Transverse colon (tissue), 4 donors: Measurements from ENCODE around the gene AFP. TPM values are rescaled to one million over a fixed set of nuclear protein-coding genes. Genes with fewer than 3 reads are reported as not detected.

Experiments used
- DNase-seq: peaks from one replicate; pipeline ENCODE4 v3.0.0-alpha.2; 2019
- H3K27ac ChIP-seq, 4 donors: fragments of 200-600 bp; sonication (generic); 2 replicates each; pipeline ENCODE4 v1.5.1; 2016 to 2018; ENCODE audit warnings: inconsistent platforms in 4 of 4
- H3K27me3 ChIP-seq: fragments of 200-600 bp; sonication (generic); 2 replicates; pipeline ENCODE4 v1.5.1; 2017; ENCODE audit warnings: inconsistent platforms
- H3K36me3 ChIP-seq, 4 donors: fragments of 200-600 bp; sonication (generic); 2 replicates each; pipeline ENCODE4 v1.5.1; 2017 to 2019; ENCODE audit warnings: inconsistent platforms in 4 of 4
- H3K4me1 ChIP-seq, 4 donors: fragments of 200-600 bp; sonication (generic); 2 replicates each; pipeline ENCODE4 v1.5.1; 2017 to 2020; ENCODE audit warnings: inconsistent platforms in 4 of 4
- H3K4me3 ChIP-seq, 4 donors: fragments of 200-600 bp; sonication (generic); 1 replicate in 1 of 4; 2 replicates in 3 of 4; pipeline versions ENCODE4 v1.5.1 to v1.6.1; 2017 to 2019; ENCODE audit warnings: inconsistent platforms in 4 of 4
- H3K9me3 ChIP-seq, 2 donors: fragments of 200-600 bp; sonication (generic); 2 replicates each; pipeline ENCODE4 v1.5.1; 2017 to 2019; ENCODE audit warnings: inconsistent platforms in 2 of 2
- EP300 ChIP-seq: sonication (generic); formaldehyde crosslinking; IDR thresholded peaks from one replicate; pipeline ENCODE4 v1.6.1; 2017; ENCODE audit warnings: antibody characterized with exemption, low read depth
- POLR2A ChIP-seq: fragments of 450-650 bp; IDR thresholded peaks from one replicate; pipeline ENCODE4 v1.6.1; 2016; ENCODE audit warnings: antibody characterized with exemption, mild to moderate bottlenecking, moderate library complexity
- POLR2AphosphoS5 ChIP-seq, 3 donors: sonication (generic); formaldehyde crosslinking; IDR thresholded peaks; one replicate each; pipeline ENCODE4 v1.6.1; 2016; ENCODE audit warnings: antibody characterized with exemption in 3 of 3
- WGBS, 2 donors: methylation state at CpG; one replicate each; pipeline ENCODE4 v1.1.5; 2018; ENCODE audit warnings: low coverage in 1 of 2; 5-methylcytosine and 5-hydroxymethylcytosine counted together
- in situ Hi-C, 4 donors: fragments of 200-750 bp; cut with MboI; loops; one replicate each; pipeline versions ENCODE4 v1.15.0 to v1.15.1; 2017; ENCODE audit warnings: low sequenced_read_pairs in 3 of 4, low pct_ligation_motif_present in 1 of 4, low pct_unique_long_range_greater_than_20kb in 1 of 4
- intact Hi-C: fragments of 100-400 bp; cut with DNase I; formaldehyde crosslinking; loops from one replicate; pipeline ENCODE4 v1.15.1; 2023; ENCODE audit warnings: low total_unique reads
- total RNA-seq, 4 donors: library from RNA; depleted of rRNA; stranded (reverse); fragments of >200 nt; gene quantifications; one replicate each; pipeline ENCODE4 v1.1.0, GENCODE V29; 2016
- TF ChIP-seq, protein P1 (sequence below), 5 experiments: fragments of 200-600 bp in 3 of 5; fragments of 450-650 bp in 2 of 5; sonication (generic) in 3 of 5; IDR thresholded peaks; 1 replicate in 2 of 5; 2 replicates in 3 of 5; pipeline ENCODE4 v1.5.1; 2016 to 2017; ENCODE audit warnings: antibody characterized with exemption in 5 of 5, inconsistent platforms in 3 of 5, mild to moderate bottlenecking in 2 of 5, moderate library complexity in 1 of 5

The AFP gene
- total RNA-seq, 4 donors from 2014 or later, result not detected

- no peaks in the 10 kb centered on the region for H3K4me1 ChIP-seq
- in situ Hi-C loops, result no loop called here
- H3K36me3 ChIP-seq, result no peaks in the 10 kb centered on the region
- no peaks in the 10 kb centered on the region for H3K27me3 ChIP-seq
- intact Hi-C loops, result no loop called here
- H3K27ac ChIP-seq, result no peak overlapping the region
- H3K9me3 ChIP-seq, result no peaks in the 10 kb centered on the region
- H3K4me3 ChIP-seq, result no peak overlapping the region
- DNase-seq, result no peak
- no peak for TF ChIP-seq POLR2A
- TF ChIP-seq, protein P1, sequence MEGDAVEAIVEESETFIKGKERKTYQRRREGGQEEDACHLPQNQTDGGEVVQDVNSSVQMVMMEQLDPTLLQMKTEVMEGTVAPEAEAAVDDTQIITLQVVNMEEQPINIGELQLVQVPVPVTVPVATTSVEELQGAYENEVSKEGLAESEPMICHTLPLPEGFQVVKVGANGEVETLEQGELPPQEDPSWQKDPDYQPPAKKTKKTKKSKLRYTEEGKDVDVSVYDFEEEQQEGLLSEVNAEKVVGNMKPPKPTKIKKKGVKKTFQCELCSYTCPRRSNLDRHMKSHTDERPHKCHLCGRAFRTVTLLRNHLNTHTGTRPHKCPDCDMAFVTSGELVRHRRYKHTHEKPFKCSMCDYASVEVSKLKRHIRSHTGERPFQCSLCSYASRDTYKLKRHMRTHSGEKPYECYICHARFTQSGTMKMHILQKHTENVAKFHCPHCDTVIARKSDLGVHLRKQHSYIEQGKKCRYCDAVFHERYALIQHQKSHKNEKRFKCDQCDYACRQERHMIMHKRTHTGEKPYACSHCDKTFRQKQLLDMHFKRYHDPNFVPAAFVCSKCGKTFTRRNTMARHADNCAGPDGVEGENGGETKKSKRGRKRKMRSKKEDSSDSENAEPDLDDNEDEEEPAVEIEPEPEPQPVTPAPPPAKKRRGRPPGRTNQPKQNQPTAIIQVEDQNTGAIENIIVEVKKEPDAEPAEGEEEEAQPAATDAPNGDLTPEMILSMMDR (IDR thresholded peaks at IDR 0.05), result no peak
- TF ChIP-seq POLR2AphosphoS5 (IDR thresholded peaks at IDR 0.05), result no peak
- TF ChIP-seq EP300, result no peak
- WGBS, 2 donors, result 65 to 67% methylated on average over 3 of the region's 3 CpGs
Observed at GRCh38 chr4:73443224-73443623, 7.2 kb downstream of the AFP start.

DNA sequence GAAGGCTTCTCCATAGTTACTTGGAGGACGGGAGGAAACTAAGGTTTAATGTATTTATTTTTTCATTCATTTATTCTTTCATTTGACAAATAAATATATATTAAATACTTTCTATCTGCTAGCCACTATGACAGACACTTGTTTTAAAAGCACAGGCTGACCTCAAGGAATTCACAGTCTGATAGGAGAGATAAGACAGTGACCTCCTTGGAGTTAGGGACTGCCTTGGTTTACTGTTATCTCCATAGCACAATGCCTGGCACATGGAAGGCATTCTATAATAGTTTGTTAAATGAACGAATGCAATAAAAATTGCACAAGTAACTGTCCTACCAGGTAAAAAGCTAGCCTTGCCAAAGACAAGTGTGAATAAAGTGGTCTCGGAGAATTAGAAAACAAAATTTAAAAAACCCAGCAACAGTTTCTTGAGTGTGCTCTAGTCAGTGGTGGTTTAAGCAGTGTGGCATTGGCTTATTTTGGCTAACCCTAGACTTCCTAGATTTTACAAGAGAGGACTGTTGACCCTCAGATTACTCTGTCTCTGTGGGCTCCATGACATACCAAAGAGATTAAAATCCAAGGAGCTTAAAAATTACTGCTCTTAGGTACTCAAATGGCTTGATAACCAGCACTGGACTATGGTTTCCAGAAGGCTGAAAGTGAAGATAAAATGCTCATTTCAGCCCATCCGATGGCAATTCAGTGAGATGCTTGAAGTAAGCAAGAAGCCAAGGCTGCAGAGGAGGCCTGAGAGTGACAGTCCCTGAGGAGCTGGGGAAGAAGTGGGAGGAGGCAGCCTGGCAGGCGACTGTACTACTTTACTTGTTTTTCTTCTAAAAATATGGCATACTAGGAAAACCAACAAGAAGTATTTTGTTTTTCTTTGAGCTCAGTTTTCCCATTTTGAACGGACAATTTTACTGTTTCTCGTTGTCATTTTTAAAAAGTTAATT, 9.6 kb downstream of the AFP start:
- no peak overlapping the region for H3K4me3 ChIP-seq
- TF ChIP-seq POLR2AphosphoS5 (IDR thresholded peaks at IDR 0.05) (no peak), EP300 (no peak), POLR2A (no peak)
- TF ChIP-seq, protein P1 (IDR thresholded peaks at IDR 0.05), result no peak
- H3K27ac ChIP-seq, result no peak overlapping the region
- no peaks in the 10 kb centered on the region for H3K27me3 ChIP-seq
- H3K4me1 ChIP-seq, result no peaks in the 10 kb centered on the region
- H3K9me3 ChIP-seq, result no peaks in the 10 kb centered on the region
- DNase-seq, result no peak
- in situ Hi-C loops, result no loop called here
- intact Hi-C loops, result no loop called here
- 83 to 86% methylated on average over 7 of the region's 7 CpGs for WGBS, 2 donors
- H3K36me3 ChIP-seq, result no peaks in the 10 kb centered on the region

GRCh38 chr4:73446336-73446938, 10.4 kb downstream of the AFP start:
- in situ Hi-C loops (no loop called here), intact Hi-C loops (no loop called here)
- H3K9me3 ChIP-seq, result no peaks in the 10 kb centered on the region
- DNase-seq, result no peak
- TF ChIP-seq POLR2A, result no peak
- TF ChIP-seq, protein P1 (IDR thresholded peaks at IDR 0.05), result peak; percentile 57 to 78 (median 70)
- WGBS, 2 donors, result 8 to 10% methylated on average over 2 to 4 of the region's 4 CpGs
- no peaks in the 10 kb centered on the region for H3K27me3 ChIP-seq
- no peaks in the 10 kb centered on the region for H3K4me1 ChIP-seq
- H3K4me3 ChIP-seq, result no peak overlapping the region
- no peak overlapping the region for H3K27ac ChIP-seq
- H3K36me3 ChIP-seq, result no peaks in the 10 kb centered on the region

- in situ Hi-C loops, result no loop called here
- intact Hi-C loops, result no loop called here
Observed at GRCh38 chr4:73447671-73448070, 11.7 kb downstream of the AFP start.

More at GRCh38 chr4:73447671-73448070, 11.7 kb downstream of the AFP start:
- H3K4me1 ChIP-seq, result peaks cover 0 to 2% (median under 1%) of the 10 kb centered on the region in 4 donors
- H3K36me3 ChIP-seq, result no peaks in the 10 kb centered on the region
- TF ChIP-seq EP300 (no peak), POLR2AphosphoS5 (IDR thresholded peaks at IDR 0.05) (no peak), POLR2A (no peak)
- TF ChIP-seq, protein P1 (IDR thresholded peaks at IDR 0.05), result no peak
- no peaks in the 10 kb centered on the region for H3K9me3 ChIP-seq
- no peak overlapping the region for H3K27ac ChIP-seq
- no peaks in the 10 kb centered on the region for H3K27me3 ChIP-seq
- 82 to 85% methylated on average over 4 of the region's 4 CpGs for WGBS, 2 donors
- no peak for DNase-seq
- H3K4me3 ChIP-seq, result no peak overlapping the region
